Activated T-helper 1 cell treated with anti-CD3 and anti-CD28 coated beads, Interleukin-12 subunit alpha, Interleukin-12 subunit beta, Interleukin-2, Interleukin-4 antibody, amounts not matched to agents 30 ng/mL and 10 ng/mL and 1 ng/mL, durations not matched to agents 14 hours and 24 hours and 36 hours (primary cell): Measurements from ENCODE around the gene RPS6KA2. TPM values are rescaled to one million over a fixed set of nuclear protein-coding genes. Genes with fewer than 3 reads are reported as not detected.

ENCODE experiments used
- DNase-seq: peaks from one replicate; pipeline ENCODE4 v3.0.0; 2021; ENCODE audit warnings: low spot score
- H3K27ac Mint-ChIP-seq: one replicate; pipeline ENCODE4 v1.8.0; 2021; ENCODE audit warnings: mild to moderate bottlenecking, mixed read lengths
- H3K27me3 Mint-ChIP-seq: one replicate; pipeline ENCODE4 v1.8.0; 2022; ENCODE audit warnings: mild to moderate bottlenecking, moderate library complexity, mixed read lengths; ENCODE audit not compliant: insufficient read depth
- H3K36me3 Mint-ChIP-seq: one replicate; pipeline ENCODE4 v1.8.0; 2021; ENCODE audit warnings: low read depth, mixed read lengths
- H3K4me1 Mint-ChIP-seq: one replicate; pipeline ENCODE4 v1.8.0; 2021; ENCODE audit warnings: low read depth, mixed read lengths
- H3K4me3 Mint-ChIP-seq: one replicate; pipeline ENCODE4 v1.8.0; 2021; ENCODE audit warnings: mild to moderate bottlenecking, moderate library complexity, mixed read lengths
- H3K9me3 Mint-ChIP-seq: one replicate; pipeline ENCODE4 v1.8.0; 2021; ENCODE audit warnings: mixed read lengths
- intact Hi-C: fragments of 100-400 bp; cut with micrococcal nuclease; formaldehyde crosslinking; loops from one replicate; pipeline ENCODE4 v1.15.1; 2024
- total RNA-seq: library from RNA; stranded (reverse); gene quantifications from 2 replicates; pipeline ENCODE4 v1.2.3, GENCODE V29; 2022

RPS6KA2 gene
- 2.0 and 2.7 TPM in 2 replicates for total RNA-seq

GRCh38 chr6:166627033-166627874, at the start of gene RPS6KA2:
TSS of gene RPS6KA2 (minus strand) at chr6:166627251. CDS start at chr6:166627019, 232 bp downstream.
- H3K36me3 Mint-ChIP-seq, result no peaks in the 10 kb centered on the region
- peak within 1 kb of the TSS; percentile 87 for H3K4me3 Mint-ChIP-seq
- peak; percentile 100 for DNase-seq
- H3K4me1 Mint-ChIP-seq, result peaks cover 29% of the 10 kb centered on the region
- intact Hi-C loops, result loop anchor here (1.0 to 5.0 kb wide), 10 partner anchors 38 to 724 kb away; partner anchors contain the start of gene CEP43
- H3K27ac Mint-ChIP-seq, result peak within 1 kb of the TSS; percentile 79
- H3K27me3 Mint-ChIP-seq, result peaks cover 48% of the 10 kb centered on the region
- no peaks in the 10 kb centered on the region for H3K9me3 Mint-ChIP-seq

DNA sequence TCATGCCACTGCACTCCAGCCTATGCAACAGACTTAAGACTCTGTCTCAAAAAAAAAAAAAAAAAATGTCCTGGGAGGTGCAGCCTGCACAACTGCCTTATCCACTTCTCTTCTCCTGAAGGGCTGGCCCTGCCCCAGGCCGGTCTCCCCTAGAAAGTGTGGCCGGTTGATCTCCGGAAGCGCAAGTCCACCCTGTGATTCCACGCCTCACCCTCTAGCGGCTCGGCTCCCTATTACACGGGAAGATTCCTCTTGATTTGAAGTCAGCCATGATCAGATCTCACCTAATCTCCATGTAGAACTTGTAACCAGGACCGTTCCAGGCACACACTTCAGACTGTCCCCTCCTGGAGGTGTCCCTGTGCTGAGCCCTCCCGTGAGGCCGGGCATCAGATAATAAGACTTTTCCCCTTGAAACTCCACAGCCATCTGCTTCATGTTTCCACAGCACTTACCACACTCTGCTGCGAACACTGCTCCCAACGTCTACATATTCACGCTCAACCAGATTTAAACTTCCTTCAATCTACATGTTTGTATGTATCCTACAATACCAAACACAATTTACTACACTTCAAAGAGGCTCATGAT, 49.3 kb upstream of the RPS6KA2 start:
- no peak for DNase-seq
- Mint-ChIP-seq H3K4me1 (no peaks in the 10 kb centered on the region), H3K9me3 (no peaks in the 10 kb centered on the region), H3K27ac (no peak overlapping the region), H3K27me3 (peaks cover 9% of the 10 kb centered on the region), H3K36me3 (no peaks in the 10 kb centered on the region), H3K4me3 (no peak overlapping the region)
- intact Hi-C loops, result no loop called here

- no peak for DNase-seq
- Mint-ChIP-seq H3K9me3 (no peaks in the 10 kb centered on the region), H3K27ac (no peak overlapping the region), H3K4me3 (no peak overlapping the region), H3K27me3 (peaks cover 10% of the 10 kb centered on the region), H3K4me1 (no peaks in the 10 kb centered on the region), H3K36me3 (no peaks in the 10 kb centered on the region)
- intact Hi-C loops, result no loop called here
These were observed 48.7 kb upstream of the RPS6KA2 start for GRCh38 chr6:166675736-166676135.

GRCh38 chr6:166673309-166673708, 46.3 kb upstream of the RPS6KA2 start:
- no peak overlapping the region for H3K4me3 Mint-ChIP-seq
- no peaks in the 10 kb centered on the region for H3K36me3 Mint-ChIP-seq
- H3K9me3 Mint-ChIP-seq, result no peaks in the 10 kb centered on the region
- H3K4me1 Mint-ChIP-seq, result no peaks in the 10 kb centered on the region
- peaks cover 10% of the 10 kb centered on the region for H3K27me3 Mint-ChIP-seq
- no peak overlapping the region for H3K27ac Mint-ChIP-seq
- intact Hi-C loops, result no loop called here
- DNase-seq, result no peak

GRCh38 chr6:166672624-166673206, 45.7 kb upstream of the RPS6KA2 start:
- Mint-ChIP-seq H3K4me1 (no peaks in the 10 kb centered on the region), H3K36me3 (no peaks in the 10 kb centered on the region), H3K4me3 (no peak overlapping the region), H3K9me3 (no peaks in the 10 kb centered on the region), H3K27ac (no peak overlapping the region), H3K27me3 (peaks cover 10% of the 10 kb centered on the region)
- DNase-seq, result no peak
- intact Hi-C loops, result no loop called here

GRCh38 chr6:166672146-166672545, 45.1 kb upstream of the RPS6KA2 start:
- peaks cover 10% of the 10 kb centered on the region for H3K27me3 Mint-ChIP-seq
- DNase-seq, result no peak
- H3K9me3 Mint-ChIP-seq, result no peaks in the 10 kb centered on the region
- H3K36me3 Mint-ChIP-seq, result no peaks in the 10 kb centered on the region
- no peak overlapping the region for H3K27ac Mint-ChIP-seq
- intact Hi-C loops, result no loop called here
- no peaks in the 10 kb centered on the region for H3K4me1 Mint-ChIP-seq
- no peak overlapping the region for H3K4me3 Mint-ChIP-seq

- peaks cover 10% of the 10 kb centered on the region for H3K27me3 Mint-ChIP-seq
- no peak overlapping the region for H3K27ac Mint-ChIP-seq
- DNase-seq, result no peak
- H3K4me3 Mint-ChIP-seq, result no peak overlapping the region
- H3K4me1 Mint-ChIP-seq, result no peaks in the 10 kb centered on the region
- intact Hi-C loops, result no loop called here
- no peaks in the 10 kb centered on the region for H3K36me3 Mint-ChIP-seq
- H3K9me3 Mint-ChIP-seq, result no peaks in the 10 kb centered on the region
These were observed 44.5 kb upstream of the RPS6KA2 start for GRCh38 chr6:166671434-166672081.

GRCh38 chr6:166670894-166671293, 43.8 kb upstream of the RPS6KA2 start:
- H3K36me3 Mint-ChIP-seq, result no peaks in the 10 kb centered on the region
- intact Hi-C loops, result no loop called here
- H3K9me3 Mint-ChIP-seq, result no peaks in the 10 kb centered on the region
- H3K4me3 Mint-ChIP-seq, result no peak overlapping the region
- no peak for DNase-seq
- no peaks in the 10 kb centered on the region for H3K4me1 Mint-ChIP-seq
- H3K27ac Mint-ChIP-seq, result no peak overlapping the region
- peaks cover 10% of the 10 kb centered on the region for H3K27me3 Mint-ChIP-seq

DNA sequence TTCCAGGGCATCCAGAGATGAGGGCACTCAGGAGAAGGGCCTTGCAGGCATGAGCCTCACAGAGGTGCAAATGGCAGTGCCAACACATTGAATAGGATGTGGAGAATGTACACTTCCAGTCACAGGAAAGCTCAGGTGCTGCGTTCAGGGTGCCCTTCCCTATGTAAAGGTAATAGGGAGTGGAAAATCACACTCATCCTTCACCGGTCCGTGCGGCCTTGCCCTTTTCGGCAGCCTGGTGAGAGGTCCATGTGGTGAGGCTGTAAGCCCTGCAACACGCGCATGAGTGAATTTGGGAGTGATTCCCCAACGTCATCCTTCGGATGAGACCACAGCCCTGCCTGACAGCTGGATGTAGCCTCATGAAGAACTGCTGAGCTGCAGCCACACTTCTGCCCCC, 43.0 kb upstream of the RPS6KA2 start:
- intact Hi-C loops, result no loop called here

GRCh38 chr6:166667796-166668610, 41.0 kb upstream of the RPS6KA2 start:
- no peaks in the 10 kb centered on the region for H3K9me3 Mint-ChIP-seq
- H3K27ac Mint-ChIP-seq, result no peak overlapping the region
- no peaks in the 10 kb centered on the region for H3K4me1 Mint-ChIP-seq
- no peak for DNase-seq
- H3K27me3 Mint-ChIP-seq, result peaks cover 10% of the 10 kb centered on the region
- H3K4me3 Mint-ChIP-seq, result no peak overlapping the region
- no peaks in the 10 kb centered on the region for H3K36me3 Mint-ChIP-seq
- intact Hi-C loops, result no loop called here

More for the DNA sequence above, 43.0 kb upstream of the RPS6KA2 start:
- H3K27me3 Mint-ChIP-seq, result peaks cover 10% of the 10 kb centered on the region
- no peaks in the 10 kb centered on the region for H3K9me3 Mint-ChIP-seq
- no peak overlapping the region for H3K27ac Mint-ChIP-seq
- H3K36me3 Mint-ChIP-seq, result no peaks in the 10 kb centered on the region
- H3K4me1 Mint-ChIP-seq, result no peaks in the 10 kb centered on the region
- DNase-seq, result no peak
- H3K4me3 Mint-ChIP-seq, result no peak overlapping the region

GRCh38 chr6:166664135-166664534, 37.1 kb upstream of the RPS6KA2 start:
- Mint-ChIP-seq H3K36me3 (no peaks in the 10 kb centered on the region), H3K4me1 (no peaks in the 10 kb centered on the region), H3K9me3 (no peaks in the 10 kb centered on the region), H3K27me3 (peaks cover 2% of the 10 kb centered on the region), H3K27ac (no peak overlapping the region), H3K4me3 (no peak overlapping the region)
- no peak for DNase-seq
- intact Hi-C loops, result no loop called here

DNA sequence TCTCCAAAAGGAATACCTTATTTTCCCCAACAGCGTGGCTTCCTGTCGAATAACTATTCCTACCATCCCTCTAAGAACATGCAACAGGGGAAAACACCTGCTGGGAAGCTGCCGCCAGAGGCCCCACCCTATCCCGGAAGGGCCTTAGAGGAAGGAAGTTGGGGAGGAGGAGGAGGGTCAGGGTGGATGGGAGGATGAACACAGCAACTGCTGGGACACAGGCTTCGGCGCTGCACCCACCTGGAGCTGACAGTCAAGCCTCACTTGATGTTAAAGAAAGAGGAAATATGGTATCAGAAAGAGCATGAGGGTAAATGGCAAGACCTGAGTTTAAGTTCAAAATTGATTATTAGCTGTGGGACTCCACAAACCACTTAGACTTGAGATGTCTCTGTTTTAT, 36.5 kb upstream of the RPS6KA2 start:
- Mint-ChIP-seq H3K4me1 (no peaks in the 10 kb centered on the region), H3K36me3 (no peaks in the 10 kb centered on the region)

More for the DNA sequence above, 36.5 kb upstream of the RPS6KA2 start:
- Mint-ChIP-seq H3K4me3 (no peak overlapping the region), H3K9me3 (no peaks in the 10 kb centered on the region), H3K27me3 (peaks cover 2% of the 10 kb centered on the region), H3K27ac (no peak overlapping the region)
- no peak for DNase-seq
- intact Hi-C loops, result no loop called here
